ENCODE data around the gene OR5T2.

- TF ChIP-seq HMGXB4 (CRISPR knock-in tag; IDR thresholded peaks at IDR 0.05), result no peak
- TF ChIP-seq E2F1 (CRISPR knock-in tag; IDR thresholded peaks at IDR 0.05), result no peak
- no peak for TF ChIP-seq ATF1 (CRISPR knock-in tag; IDR thresholded peaks at IDR 0.05)
- TF ChIP-seq CTCF (IDR thresholded peaks at IDR 0.05), result no peak
- TF ChIP-seq CREB1 (CRISPR knock-in tag; IDR thresholded peaks at IDR 0.05), result no peak
- TF ChIP-seq ZNF138 (CRISPR knock-in tag; conservative IDR thresholded peaks at IDR 0.05), result no peak
- no peak for TF ChIP-seq TEAD4 (CRISPR knock-in tag; IDR thresholded peaks at IDR 0.05)
- TF ChIP-seq CBFB (CRISPR knock-in tag; IDR thresholded peaks at IDR 0.05; ENCODE audit: low read depth), result no peak
- TF ChIP-seq ZBTB43 (CRISPR knock-in tag; IDR thresholded peaks at IDR 0.05), result no peak
- TF ChIP-seq MLX (CRISPR knock-in tag; IDR thresholded peaks at IDR 0.05), result no peak
Measured at GRCh38 chr11:56271092-56271491, 37.0 kb upstream of the OR5T2 start.
